VCaP (cell line): Measurements from ENCODE around the gene PRR18.
"Not testable (repeated sequence)": the region's sequence is repeated elsewhere in the genome, so short reads cannot be mapped to it uniquely, and the experiment has no call there.

ENCODE experiments used
- H3K27ac ChIP-seq: fragments of 450-650 bp; 2 replicates; pipeline ENCODE4 v1.5.1; 2017
- TF ChIP-seq, protein P1 (sequence below): fragments of 450-650 bp; conservative IDR thresholded peaks from 2 replicates; pipeline ENCODE4 v1.5.1; 2017; ENCODE audit warnings: mild to moderate bottlenecking, moderate library complexity

PRR18 gene

DNA sequence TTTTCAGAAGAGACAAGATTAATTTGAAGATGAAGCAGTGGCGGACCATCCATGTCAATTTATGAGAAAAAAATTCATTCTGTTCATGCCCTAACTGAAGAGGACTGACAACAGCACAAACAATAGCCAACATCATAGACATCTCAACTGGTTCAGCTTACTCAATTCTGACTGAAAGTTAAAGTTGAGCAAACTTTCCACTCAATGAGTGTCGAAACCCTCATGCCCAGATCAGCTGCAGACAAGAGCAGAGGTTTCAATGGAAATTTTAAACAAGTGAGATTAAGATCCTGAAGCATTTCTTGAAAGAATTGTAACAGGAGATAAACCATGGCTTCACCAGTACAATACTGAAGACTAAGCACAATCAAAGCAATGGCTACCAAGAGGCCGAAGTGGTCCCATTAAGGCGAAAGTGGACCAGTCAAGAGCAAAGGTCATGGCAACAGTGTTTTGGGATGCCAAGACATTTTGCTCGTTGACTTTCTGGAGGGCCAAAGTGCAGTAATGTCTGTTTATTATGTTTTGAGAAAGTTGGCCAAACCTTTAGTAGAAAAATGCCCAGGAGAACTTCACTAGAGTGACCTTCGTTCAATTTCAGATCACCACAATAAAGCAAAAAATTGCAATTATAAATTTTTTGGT lies 40.2 kb upstream of the PRR18 start:
- no peak overlapping the region for H3K27ac ChIP-seq
- TF ChIP-seq, protein P1, sequence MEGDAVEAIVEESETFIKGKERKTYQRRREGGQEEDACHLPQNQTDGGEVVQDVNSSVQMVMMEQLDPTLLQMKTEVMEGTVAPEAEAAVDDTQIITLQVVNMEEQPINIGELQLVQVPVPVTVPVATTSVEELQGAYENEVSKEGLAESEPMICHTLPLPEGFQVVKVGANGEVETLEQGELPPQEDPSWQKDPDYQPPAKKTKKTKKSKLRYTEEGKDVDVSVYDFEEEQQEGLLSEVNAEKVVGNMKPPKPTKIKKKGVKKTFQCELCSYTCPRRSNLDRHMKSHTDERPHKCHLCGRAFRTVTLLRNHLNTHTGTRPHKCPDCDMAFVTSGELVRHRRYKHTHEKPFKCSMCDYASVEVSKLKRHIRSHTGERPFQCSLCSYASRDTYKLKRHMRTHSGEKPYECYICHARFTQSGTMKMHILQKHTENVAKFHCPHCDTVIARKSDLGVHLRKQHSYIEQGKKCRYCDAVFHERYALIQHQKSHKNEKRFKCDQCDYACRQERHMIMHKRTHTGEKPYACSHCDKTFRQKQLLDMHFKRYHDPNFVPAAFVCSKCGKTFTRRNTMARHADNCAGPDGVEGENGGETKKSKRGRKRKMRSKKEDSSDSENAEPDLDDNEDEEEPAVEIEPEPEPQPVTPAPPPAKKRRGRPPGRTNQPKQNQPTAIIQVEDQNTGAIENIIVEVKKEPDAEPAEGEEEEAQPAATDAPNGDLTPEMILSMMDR, result no peak

DNA sequence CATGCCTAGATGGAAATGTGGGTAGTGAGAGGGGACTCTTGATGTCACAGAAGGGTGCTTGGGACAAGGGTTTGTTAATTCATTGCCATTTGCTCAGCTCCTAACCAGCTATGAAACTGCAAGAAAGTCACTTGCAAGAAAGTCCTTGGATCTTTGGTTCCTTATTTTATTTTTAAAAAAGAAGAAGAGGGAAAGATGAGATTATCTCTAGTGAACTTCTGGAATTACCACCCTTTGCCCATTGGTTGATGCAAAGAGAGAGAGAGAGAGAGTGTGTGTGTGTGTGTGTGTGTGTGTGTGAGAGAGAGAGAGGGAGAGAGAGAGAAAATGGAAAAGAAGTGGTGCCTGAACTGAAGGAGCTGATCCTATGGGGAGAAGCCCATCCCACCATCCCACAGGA lies 38.8 kb upstream of the PRR18 start:
- TF ChIP-seq, protein P1, result no peak
- no peak overlapping the region for H3K27ac ChIP-seq

DNA sequence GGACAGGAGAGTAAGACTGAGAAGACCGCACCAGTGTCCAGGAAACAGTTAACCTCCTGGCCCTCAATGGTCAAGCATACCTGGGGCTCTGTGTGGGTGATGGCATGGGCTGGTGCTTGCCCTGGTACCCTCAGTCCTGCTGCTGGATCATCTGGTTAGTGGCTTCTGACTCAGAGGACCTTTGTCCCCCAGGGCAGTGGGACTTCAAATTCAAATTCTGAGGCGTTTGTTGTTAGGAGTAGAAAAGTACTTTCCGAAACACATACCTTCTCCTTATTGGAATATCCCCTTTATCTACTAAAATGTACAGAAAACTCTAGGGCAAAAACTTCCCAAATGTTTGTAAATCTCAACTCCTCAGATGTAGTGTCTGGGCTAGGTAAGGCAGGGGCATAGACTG lies 38.3 kb upstream of the PRR18 start:
- no peak overlapping the region for H3K27ac ChIP-seq
- TF ChIP-seq, protein P1, result no peak

DNA sequence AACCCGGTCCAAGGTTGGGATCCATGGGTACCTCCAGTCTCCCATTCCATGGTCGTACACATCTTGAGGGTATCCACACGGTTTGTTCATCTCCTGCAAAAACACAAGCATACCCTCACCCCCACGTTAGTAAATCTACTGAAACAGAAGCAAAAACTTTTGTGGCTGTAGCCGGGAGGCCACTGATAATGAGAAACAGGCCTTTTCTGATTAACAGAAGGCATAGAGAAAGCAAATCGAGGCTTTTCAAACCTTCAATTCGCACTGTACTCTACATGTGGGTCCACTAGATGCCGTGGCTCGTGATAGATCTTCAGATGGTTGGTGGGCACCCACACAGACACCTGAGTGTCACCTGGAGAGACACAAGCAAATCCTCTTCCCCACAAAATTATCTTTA lies 37.5 kb upstream of the PRR18 start:
- not testable (repeated sequence) for H3K27ac ChIP-seq

DNA sequence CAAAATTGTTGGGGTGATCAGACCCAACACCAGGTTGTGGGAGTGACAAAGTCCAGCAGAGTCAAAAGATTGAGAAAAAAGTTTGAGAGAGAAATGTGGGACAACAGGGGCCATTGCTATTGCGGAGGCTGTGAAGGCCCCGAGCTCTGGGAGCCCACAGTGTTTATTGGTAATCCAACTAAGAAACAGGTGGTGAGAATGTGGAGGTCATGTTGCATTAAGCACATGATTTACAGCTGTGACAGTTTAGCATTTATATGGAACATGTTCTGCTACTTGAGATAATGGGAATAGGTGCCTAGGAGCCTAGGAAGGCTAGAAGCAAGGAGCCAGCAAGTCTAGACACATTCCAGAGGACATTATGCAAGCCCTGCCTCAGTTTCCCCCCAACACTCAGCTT lies 36.7 kb upstream of the PRR18 start:
- H3K27ac ChIP-seq, result not testable (repeated sequence)

DNA sequence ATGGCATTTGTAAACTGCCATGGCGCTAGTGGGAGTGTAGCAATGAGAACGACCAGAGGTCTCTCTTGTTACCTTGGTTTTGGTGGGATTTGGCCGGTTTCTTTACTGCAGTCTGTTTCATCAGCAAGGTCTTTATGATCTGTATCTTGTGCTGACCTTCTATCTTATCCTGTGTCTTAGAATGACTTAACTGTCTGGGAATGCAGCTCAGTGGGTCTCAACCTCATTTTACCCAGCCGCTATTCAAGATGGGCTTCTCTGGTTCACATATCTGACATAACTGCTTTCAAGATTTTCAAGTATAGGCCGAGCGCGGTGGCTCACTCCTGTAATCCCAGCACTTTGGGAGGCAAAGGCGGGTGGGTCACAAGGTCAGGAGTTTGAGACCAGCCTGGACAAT lies 36.0 kb upstream of the PRR18 start:
- TF ChIP-seq, protein P1, result no peak
- no peak overlapping the region for H3K27ac ChIP-seq

DNA sequence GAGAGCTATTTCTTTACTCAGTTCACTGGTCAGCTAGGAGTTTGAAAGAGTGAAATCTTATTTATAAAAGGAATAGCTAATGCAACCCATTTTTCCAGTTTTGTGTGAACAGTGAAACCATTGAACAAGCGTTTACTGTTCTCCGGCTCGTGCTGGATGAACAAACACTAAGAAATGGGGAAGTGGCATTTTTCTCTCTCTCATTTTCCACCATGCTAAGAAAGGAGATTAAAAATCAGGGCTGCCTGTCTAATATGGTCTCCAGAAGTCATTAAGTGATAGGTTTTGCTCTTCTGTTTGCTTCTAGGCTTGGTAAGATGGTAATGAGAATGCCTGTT lies 34.9 kb upstream of the PRR18 start:
- peak overlapping the region; percentile 88 for H3K27ac ChIP-seq

DNA sequence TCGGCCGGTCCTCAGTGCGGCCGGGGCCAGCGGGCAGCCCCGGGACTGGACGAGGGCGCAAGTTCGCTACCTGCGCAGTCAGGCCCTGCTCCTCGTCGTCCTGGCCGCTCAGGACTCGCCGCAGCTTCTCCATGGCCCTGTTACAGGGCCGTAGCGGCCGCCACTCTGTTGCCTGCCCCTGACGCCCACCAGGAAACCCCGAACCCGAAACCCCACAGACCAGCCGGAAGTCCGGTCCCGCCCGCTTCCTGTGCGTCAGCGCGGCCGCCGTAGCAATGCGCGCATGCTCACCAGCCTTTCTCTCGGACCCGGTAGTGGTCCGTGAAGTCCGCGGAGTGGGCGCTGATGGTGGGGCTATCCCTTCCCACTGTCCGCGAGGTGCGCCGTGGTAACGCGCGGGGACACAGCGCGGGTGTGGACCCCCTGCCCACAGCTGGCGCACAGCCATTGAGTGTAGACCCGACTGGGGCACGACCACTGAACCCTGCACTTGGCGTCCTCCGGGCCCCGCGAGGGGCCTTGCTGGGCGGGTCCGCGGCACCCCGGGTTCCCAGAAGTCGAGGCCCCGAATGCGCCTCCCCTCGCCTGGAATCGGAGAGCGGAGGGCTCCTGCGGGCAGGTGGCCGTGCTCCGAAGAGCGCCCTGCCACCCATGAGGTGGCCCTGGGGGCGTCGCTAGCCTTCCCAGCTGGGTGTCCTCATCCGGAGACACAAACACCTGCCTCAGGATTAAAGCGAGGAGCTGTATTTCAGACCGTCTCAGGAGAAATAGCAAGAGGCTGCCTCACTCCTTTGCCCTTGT lies 34.4 kb upstream of the PRR18 start, which contains the start of gene SFT2D1:
Gene SFT2D1 (minus strand): TSS at position 197 of the 801 bp plus-strand sequence. CDS start 64 bp downstream, at position 133.
- TF ChIP-seq, protein P1, result no peak
- peak within 1 kb of the TSS; percentile 88 for H3K27ac ChIP-seq

More for the DNA sequence above, 34.9 kb upstream of the PRR18 start:
- TF ChIP-seq, protein P1, result no peak
